Thyroid gland (tissue), 4 donors: ENCODE results near the gene PARD6B. TPM values are rescaled to one million over a fixed set of nuclear protein-coding genes. Genes with fewer than 3 reads are reported as not detected.

ENCODE experiments used
- DNase-seq, 2 donors: peaks; one replicate each; pipeline ENCODE4 v3.0.0-alpha.2; 2019
- H3K27ac ChIP-seq, 3 donors: fragments of 200-600 bp; sonication (generic); 1 replicate in 2 of 3; 2 replicates in 1 of 3; pipeline ENCODE4 v1.5.1; 2016 to 2019; ENCODE audit warnings: mild to moderate bottlenecking in 1 of 3, moderate library complexity in 1 of 3
- H3K27me3 ChIP-seq: fragments of 200-600 bp; sonication (generic); one replicate; pipeline ENCODE4 v1.5.1; 2019
- H3K36me3 ChIP-seq, 2 donors: fragments of 200-600 bp; sonication (generic); one replicate each; pipeline ENCODE4 v1.5.1; 2016 to 2019
- H3K4me1 ChIP-seq, 2 donors: fragments of 200-600 bp; sonication (generic); one replicate each; pipeline ENCODE4 v1.5.1; 2017 to 2019
- H3K4me3 ChIP-seq, 3 donors: fragments of 200-600 bp; sonication (generic); replicated peaks in 1 of 3; 1 replicate in 2 of 3; 2 replicates in 1 of 3; pipeline ENCODE4 v1.5.1; 2016; ENCODE audit warnings: mild to moderate bottlenecking in 1 of 3
- H3K9me3 ChIP-seq: fragments of 200-600 bp; sonication (generic); one replicate; pipeline ENCODE4 v1.5.1; 2017
- CTCF ChIP-seq, 6 experiments: fragments of 200-600 bp in 3 of 6; fragments of 450-650 bp in 3 of 6; sonication (generic) in 3 of 6; IDR thresholded peaks; one replicate each; pipeline ENCODE4 v1.5.1; 2016 to 2019; ENCODE audit warnings: antibody characterized with exemption in 6 of 6, mild to moderate bottlenecking in 2 of 6, inconsistent platforms in 1 of 6, moderate library complexity in 1 of 6
- POLR2A ChIP-seq, 2 donors: fragments of 450-650 bp; IDR thresholded peaks; one replicate each; pipeline ENCODE4 v1.6.1; 2017; ENCODE audit warnings: antibody characterized with exemption in 2 of 2, mild to moderate bottlenecking in 2 of 2, moderate library complexity in 1 of 2
- WGBS, 2 donors: methylation state at CpG; one replicate each; pipeline ENCODE4 v1.1.5; 2017; 5-methylcytosine and 5-hydroxymethylcytosine counted together
- intact Hi-C: fragments of 100-400 bp; cut with DNase I; formaldehyde crosslinking; loops from one replicate; pipeline ENCODE4 v1.15.1; 2023
- total RNA-seq, 4 donors: library from RNA; depleted of rRNA; stranded (reverse); fragments of >200 nt; gene quantifications; one replicate each; pipeline ENCODE4 v1.2.3, GENCODE V29; 2016

The PARD6B gene
- total RNA-seq, 4 donors from 2014 or later, result 14.3 to 18.1 (median 17.7) TPM

GRCh38 chr20:50704514-50704913 is 26.9 kb upstream of the PARD6B start:
- WGBS, 2 donors, result 60 to 63% methylated on average over 4 of the region's 4 CpGs
- Histone ChIP-seq H3K27me3 (no peaks in the 10 kb centered on the region), H3K27ac (no peak overlapping the region), H3K4me3 (no peak overlapping the region), H3K9me3 (no peaks in the 10 kb centered on the region), H3K4me1 (peaks cover 11 to 13% of the 10 kb centered on the region in 2 donors), H3K36me3 (no peaks in the 10 kb centered on the region)
- TF ChIP-seq CTCF (IDR thresholded peaks at IDR 0.05), result no peak
- TF ChIP-seq POLR2A (IDR thresholded peaks at IDR 0.05), result no peak
- intact Hi-C loops, result no loop called here
- peak in 1 of 2 donors; percentile 12 for DNase-seq

- no peak overlapping the region for H3K4me3 ChIP-seq
- peaks cover 11 to 13% of the 10 kb centered on the region in 2 donors for H3K4me1 ChIP-seq
Observed at GRCh38 chr20:50704971-50705370, 26.4 kb upstream of the PARD6B start.

GRCh38 chr20:50708845-50709635 is 22.3 kb upstream of the PARD6B start:
- intact Hi-C loops, result no loop called here
- TF ChIP-seq POLR2A (IDR thresholded peaks at IDR 0.05) (no peak), CTCF (IDR thresholded peaks at IDR 0.05) (no peak)
- H3K9me3 ChIP-seq, result no peaks in the 10 kb centered on the region
- DNase-seq, result no peak
- H3K36me3 ChIP-seq, result no peaks in the 10 kb centered on the region
- WGBS, 2 donors, result 70 to 71% methylated on average over 8 of the region's 8 CpGs
- no peak overlapping the region for H3K27ac ChIP-seq
- H3K4me1 ChIP-seq, result peaks cover 0 to 10% of the 10 kb centered on the region in 2 donors
- no peaks in the 10 kb centered on the region for H3K27me3 ChIP-seq
- H3K4me3 ChIP-seq, result no peak overlapping the region

More at GRCh38 chr20:50704971-50705370, 26.4 kb upstream of the PARD6B start:
- WGBS, 2 donors, result 96 to 100% methylated on average over 1 of the region's 1 CpG
- Histone ChIP-seq H3K27ac (no peak overlapping the region), H3K36me3 (no peaks in the 10 kb centered on the region), H3K27me3 (no peaks in the 10 kb centered on the region), H3K9me3 (no peaks in the 10 kb centered on the region)
- DNase-seq, result no peak
- TF ChIP-seq POLR2A (IDR thresholded peaks at IDR 0.05), result no peak
- TF ChIP-seq CTCF (IDR thresholded peaks at IDR 0.05), result no peak
- intact Hi-C loops, result no loop called here

GRCh38 chr20:50709636-50709973 is 21.8 kb upstream of the PARD6B start:
- H3K27ac ChIP-seq, result no peak overlapping the region
- no peak overlapping the region for H3K4me3 ChIP-seq
- no peaks in the 10 kb centered on the region for H3K36me3 ChIP-seq
- WGBS, 2 donors, result 66 to 79% methylated on average over 5 of the region's 5 CpGs
- H3K4me1 ChIP-seq, result peaks cover 0 to 10% of the 10 kb centered on the region in 2 donors
- H3K9me3 ChIP-seq, result no peaks in the 10 kb centered on the region
- TF ChIP-seq POLR2A (IDR thresholded peaks at IDR 0.05) (no peak), CTCF (IDR thresholded peaks at IDR 0.05) (no peak)
- intact Hi-C loops, result no loop called here
- DNase-seq, result no peak
- no peaks in the 10 kb centered on the region for H3K27me3 ChIP-seq

GRCh38 chr20:50710492-50711063 is 20.8 kb upstream of the PARD6B start:
- Histone ChIP-seq H3K4me3 (no peak overlapping the region), H3K9me3 (no peaks in the 10 kb centered on the region), H3K4me1 (peaks cover 0 to 10% of the 10 kb centered on the region in 2 donors), H3K27ac (no peak overlapping the region), H3K27me3 (no peaks in the 10 kb centered on the region), H3K36me3 (no peaks in the 10 kb centered on the region)
- WGBS, 2 donors, result 45 to 53% methylated on average over 9 of the region's 9 CpGs
- intact Hi-C loops, result no loop called here
- no peak for DNase-seq
- TF ChIP-seq POLR2A (IDR thresholded peaks at IDR 0.05), result no peak
- TF ChIP-seq CTCF (IDR thresholded peaks at IDR 0.05), result no peak
